ENCODE results near the gene ZNF280A. TPM values are rescaled to one million over a fixed set of nuclear protein-coding genes. Genes with fewer than 3 reads are reported as not detected.
"Not testable (repeated sequence)": the region's sequence is repeated elsewhere in the genome, so short reads cannot be mapped to it uniquely, and the experiment has no call there.

The ZNF280A gene
- total RNA-seq, 1 donor from 2014 or later = under 0.01 TPM

DNA sequence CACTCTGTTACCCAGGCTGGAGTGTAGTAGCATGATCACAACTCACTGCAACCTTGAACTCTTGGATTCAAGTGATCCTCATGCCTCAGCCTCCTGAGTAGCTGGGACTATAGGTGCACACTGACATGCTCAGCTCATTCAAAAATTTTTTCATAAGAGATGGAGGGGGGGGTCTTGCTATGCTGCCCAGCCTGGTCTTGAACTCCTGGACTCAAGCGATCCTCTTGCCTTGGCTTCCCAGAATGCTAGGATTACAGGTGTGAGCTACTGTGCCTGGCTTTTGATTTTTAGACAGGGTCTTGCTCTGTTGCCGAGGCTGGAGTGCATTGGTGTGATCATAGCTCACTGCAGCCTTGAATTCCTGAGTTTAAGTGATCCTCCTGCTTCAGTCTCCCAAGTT lies 25.0 kb upstream of the ZNF280A start:
- DNase-seq (ENCODE audit: low read depth in 2 of 2) = no peak

DNA sequence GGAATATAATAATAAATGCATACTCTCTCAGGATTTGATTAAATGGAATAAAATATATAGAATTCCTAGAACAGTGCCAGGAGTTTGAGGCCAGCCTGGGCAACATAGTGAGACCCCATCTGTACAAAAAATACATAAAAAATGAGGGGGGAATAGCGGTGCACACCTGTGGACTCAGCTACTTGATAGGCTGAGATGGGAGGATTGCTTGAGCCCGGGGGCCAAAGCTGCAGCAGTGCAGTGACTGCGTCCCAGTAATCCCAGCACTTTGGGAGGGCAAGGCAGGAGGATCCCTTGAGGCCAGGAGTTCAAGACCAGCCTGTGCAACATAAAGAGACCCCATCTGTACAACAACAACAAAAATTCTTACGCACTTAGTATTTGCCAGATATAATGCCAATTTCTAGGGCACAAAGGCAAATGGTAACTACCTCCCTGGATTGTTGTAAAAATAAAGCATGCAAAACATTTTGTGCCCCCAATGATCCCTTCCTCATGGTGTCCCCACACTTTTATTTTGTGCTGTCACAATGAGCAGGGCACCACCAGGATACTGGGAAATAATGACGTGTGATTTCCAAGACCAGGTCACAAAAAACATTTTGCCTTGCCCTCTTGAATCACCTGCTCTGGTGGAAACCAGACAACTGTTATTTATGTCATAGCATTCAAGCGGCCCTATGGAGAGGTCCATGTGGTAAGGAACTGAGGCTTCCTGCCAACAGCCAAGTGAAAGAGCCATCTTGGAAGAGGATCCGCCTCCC lies 18.3 kb upstream of the ZNF280A start:
- no peak for DNase-seq (ENCODE audit: low read depth in 2 of 2)

DNA sequence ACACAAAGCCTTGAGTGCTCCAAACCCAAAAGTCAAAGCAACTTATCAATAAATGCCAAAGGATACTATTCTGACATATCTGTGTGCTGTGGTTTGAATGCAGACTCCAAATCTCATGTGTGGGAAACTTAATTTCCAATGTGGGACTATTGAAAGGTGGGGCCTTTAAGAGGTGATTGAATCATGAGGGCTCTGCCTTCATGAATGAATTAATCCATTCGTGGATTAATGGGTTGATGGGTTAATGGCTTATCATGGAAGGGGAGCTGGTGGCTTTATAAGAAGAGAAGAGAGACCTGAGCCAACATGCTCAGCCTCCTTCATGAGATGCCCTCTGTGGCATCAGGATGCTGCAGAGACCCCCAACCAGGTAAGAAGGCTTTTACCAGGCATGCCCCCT lies 16.8 kb upstream of the ZNF280A start:
- no peak for DNase-seq (ENCODE audit: low read depth in 2 of 2)

DNA sequence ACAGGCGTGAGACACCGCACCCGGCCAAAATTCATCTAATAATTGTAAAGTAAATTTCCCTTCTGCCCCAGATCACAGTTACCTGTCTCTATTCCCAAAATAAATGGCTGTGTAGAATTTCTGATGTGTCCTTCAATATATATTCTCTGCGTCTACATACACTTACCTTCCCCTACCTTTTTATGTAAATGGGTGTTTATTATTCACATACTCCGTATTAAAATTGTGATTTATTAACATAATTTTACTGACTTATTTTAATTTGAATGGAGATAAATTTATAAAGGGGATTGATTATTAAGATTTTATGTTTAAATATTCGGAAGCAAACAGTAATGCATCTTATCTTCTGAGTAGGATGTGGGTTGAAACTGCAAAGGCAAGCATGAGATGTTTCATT lies 16.4 kb upstream of the ZNF280A start:
- no peak for DNase-seq (ENCODE audit: low read depth in 2 of 2)

DNA sequence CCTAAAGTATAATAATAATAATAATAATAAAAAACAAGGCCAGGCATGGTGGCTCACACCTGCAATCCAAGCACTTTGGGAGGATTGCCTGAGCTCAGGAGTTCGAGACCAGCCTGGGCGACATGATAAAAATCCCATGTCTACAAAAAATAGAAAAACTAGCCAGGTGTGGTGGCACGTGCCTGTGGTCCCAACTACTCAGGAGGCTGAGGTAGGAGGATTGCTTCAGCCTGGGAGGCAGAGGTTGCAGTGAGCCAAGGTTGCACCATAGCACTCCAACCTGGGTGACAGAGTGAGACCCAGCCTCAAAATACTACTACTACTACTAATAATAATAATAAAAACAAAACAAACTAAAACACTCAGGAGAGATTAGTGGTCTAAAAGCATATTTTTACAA lies 15.6 kb upstream of the ZNF280A start:
- no peak for DNase-seq (ENCODE audit: low read depth in 2 of 2)

DNA sequence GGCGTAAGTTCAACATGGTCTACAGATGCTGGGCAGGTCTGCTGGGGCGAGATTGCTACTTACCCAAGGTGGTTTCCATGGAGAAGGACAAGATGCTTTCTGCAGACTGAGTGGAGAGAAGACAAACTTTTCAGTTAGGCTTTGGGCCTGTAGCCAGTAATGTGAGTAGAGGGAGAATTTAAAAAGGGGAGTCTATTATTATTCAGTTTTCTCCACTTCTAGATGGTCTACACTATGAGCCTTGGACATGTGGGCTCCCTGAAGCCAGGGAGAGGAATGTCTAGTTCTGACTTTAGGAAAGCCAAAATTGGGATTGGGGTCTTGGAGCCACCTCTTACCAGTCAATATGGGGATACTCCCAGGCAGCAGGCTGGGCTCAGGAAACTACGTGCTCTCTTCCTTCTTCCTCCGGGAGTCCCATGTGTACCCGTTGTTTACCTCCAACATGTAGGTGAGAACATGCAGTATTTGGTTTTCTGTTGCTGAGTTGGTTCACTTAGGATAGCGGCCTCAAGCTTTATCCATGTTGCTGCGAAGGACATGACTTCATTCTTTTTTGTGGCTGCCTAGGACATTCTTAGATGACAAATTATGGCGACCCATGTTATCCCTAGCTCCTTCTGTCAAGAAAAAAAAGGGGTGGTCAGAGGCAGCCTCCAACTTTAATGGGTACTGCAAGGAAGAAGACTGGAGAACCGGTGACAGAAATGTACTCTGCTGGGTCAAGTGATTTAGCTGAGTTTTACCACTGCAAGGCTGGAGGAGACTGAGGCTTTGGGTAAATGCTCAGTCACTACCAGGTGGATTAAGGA lies 14.7 kb upstream of the ZNF280A start:
- no peak for DNase-seq (ENCODE audit: low read depth in 2 of 2)

DNA sequence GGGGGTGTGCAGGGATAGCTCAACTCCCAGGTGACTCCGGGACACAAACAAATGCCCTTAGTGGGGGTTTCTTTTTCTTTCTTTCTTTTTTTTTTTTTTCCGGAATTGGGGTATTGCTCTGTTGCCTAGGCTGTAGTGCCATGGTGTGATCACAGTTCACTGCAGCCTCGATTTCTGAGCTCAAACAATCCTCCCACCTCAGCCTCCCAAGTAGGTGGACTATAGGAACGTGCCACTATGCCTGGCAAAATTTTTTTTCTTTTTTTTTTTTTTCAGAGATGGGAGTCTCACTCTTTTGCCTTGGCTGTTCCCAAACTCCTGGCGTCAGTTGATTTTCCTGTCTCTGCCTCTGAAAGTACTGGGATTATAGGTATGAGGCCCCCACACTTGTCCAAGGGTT lies 13.8 kb upstream of the ZNF280A start:
- DNase-seq (ENCODE audit: low read depth in 2 of 2) = no peak

DNA sequence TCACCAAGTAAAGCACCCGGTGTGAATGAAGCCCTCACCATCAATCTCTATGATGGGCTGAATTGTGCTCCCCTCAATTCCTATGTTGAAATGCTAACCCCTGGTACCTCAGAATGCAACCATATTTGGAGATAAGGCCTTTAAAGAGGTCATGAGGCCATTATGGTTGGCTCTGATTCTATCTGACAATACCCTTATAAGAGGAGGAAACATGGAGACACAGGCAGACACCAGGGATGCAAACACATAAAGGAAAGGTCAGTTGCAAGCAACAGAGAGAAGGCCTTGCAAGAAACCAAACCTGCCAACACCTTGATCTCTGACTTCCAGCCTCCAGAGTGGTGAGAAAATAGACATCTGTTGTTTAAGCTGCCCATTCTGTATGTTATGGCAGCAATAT lies 13.3 kb upstream of the ZNF280A start:
- no peak for DNase-seq (ENCODE audit: low read depth in 2 of 2)

DNA sequence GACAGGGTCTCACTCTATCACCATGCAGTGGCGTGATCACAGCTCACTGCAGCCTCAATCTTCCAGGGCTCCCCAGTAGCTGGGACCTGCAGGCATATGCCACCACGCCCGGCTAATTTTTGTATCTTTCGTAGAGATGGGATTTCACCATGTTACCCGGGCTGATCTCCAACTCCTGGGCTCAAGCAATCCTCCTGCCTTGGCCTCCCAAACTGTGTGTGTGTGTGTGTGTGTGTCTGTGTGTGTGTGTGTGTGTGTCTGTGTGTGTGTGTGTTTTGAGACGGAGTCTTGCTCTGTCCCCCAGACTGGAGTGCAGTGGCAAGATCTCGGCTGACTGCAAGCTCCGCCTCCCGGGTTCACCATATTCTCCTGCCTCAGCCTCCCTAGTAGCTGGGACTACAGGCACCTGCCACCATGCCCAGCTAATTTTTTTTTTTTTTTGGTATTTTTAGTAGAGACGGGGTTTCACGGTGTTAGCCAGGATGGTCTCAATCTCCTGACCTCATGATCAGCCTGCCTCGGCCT lies 12.5 kb upstream of the ZNF280A start:
- not testable (repeated sequence) for DNase-seq (ENCODE audit: low read depth in 2 of 2)

DNA sequence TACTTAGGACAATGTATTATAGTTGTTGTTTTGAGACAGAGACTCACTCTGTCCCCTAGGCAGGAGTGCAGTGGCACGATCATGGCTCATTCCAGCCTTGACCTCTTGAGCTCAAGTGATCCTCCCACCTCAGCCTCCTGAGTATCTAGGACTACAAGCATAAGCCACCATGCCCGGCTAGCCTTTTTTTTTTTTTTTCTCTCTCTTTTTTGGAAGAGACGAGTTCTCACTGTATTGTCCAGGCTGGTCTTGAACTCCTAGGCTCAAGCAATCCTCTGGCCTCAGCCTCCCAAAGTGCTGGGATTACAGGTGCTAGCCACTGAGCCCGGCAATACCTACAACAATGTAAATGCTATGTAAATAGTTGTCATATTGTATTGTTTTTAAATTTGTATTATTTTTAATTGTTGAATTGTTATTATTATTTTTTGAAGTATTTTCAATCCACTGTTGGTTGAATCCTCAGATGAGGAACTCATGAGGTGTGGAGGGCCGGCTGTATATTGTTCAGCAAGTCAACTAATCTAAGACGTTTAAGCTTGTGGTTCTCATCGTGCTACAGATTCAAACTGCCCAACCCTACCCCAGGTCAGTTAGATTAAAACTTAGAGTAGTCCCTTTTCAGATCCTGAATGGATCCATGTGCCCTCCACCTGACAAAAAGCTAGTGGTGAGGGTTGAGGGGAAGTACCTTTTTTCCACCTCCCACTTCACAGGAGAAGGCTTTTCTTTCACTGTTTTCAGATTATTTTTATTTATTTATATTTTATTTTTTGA lies 11.9 kb upstream of the ZNF280A start:
- DNase-seq (ENCODE audit: low read depth in 2 of 2) = no peak

DNA sequence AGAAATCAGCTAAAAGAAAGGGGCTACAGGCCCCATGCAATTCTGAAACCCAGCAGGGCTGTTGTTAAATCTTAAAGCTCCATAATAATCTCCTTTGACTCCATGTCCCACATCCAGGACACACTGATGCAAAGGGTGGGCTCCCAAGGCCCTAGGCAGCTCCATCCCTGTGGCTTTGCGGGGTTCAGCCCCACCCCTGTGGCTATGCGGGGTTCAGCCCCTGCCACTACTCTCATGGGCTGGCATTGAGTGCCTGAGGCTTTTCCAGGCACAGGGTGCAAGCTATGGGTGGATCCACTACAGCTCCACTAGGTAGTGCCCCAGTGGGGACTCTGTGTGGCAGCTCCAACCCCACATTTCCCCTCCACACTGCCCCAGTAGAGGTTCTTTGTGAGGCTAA lies 8.7 kb upstream of the ZNF280A start:
- DNase-seq (ENCODE audit: low read depth in 2 of 2) = no peak

DNA sequence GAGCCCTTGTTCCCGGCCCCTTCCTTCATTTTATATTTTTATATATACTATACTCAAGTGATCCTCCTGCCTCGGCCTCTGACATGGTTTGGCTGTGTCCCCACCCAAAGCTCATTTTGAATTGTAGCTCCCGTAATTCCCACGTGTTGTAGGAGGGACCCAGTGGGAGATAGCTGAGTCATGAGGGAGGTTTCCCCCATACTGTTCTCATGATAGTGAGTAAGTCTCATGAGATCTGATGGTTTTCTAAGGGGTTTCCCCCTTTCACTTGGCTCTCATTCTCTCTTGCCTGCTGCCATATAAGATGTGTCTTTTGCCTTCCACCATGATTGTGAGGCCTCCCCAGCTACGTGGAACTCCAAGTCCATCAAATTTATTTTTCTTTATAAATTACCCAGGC lies 7.2 kb upstream of the ZNF280A start:
- DNase-seq (ENCODE audit: low read depth in 2 of 2) = no peak

DNA sequence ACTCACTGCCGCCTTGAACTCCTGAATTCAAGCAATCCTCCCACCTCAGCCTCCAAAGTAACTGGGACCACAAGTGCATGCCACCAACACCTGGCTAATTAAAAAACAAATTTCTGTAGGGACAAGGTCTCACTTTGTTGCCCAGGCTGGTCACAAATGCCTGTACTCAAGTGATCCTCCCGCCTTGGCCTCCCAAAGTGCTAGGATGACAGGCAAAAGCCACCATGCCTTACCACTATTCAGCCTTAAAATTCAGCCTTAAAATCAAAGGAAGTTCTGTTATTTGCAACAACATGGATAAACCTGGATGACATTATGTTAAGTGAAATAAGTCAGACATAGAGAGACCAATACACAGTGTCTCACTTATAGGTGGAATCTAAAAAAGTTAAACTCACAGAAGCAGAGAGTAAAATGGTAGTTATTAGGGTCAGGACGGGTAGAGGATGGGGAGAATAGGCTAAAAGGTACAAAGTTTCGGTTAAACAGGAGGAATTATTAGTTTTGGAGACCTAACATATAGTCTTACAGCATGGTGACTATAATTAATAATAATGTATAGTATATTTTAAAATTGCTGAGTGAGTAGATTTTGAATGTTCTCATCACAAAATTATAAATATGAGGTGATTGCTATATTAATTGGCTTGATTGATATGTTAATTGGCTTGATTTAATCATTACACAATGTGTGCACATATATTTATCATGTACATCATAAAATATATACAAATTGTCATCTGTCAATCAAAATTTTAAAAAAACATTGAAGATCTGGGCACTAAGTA lies 6.2 kb upstream of the ZNF280A start:
- DNase-seq (ENCODE audit: low read depth in 2 of 2) = no peak

DNA sequence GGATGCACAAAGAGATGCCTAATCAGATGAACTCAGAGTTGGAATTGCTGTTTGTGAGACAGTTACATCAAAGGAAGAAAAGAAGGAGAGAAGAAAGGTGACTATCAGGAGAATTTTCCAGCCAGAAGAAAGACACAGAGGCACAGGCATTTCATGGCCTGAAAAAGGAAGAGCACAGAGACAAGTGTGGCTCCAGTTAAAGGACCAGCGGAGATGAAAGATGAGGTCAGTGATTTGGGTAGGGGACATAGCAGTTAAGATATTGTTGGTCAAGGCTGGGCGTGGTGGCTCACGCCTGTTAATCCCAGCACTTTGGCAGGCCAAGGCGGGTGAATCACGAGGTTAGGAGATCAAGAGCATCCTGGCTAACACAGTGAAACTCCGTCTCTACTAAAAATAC lies 3.4 kb upstream of the ZNF280A start:
- DNase-seq (ENCODE audit: low read depth in 2 of 2) = no peak

DNA sequence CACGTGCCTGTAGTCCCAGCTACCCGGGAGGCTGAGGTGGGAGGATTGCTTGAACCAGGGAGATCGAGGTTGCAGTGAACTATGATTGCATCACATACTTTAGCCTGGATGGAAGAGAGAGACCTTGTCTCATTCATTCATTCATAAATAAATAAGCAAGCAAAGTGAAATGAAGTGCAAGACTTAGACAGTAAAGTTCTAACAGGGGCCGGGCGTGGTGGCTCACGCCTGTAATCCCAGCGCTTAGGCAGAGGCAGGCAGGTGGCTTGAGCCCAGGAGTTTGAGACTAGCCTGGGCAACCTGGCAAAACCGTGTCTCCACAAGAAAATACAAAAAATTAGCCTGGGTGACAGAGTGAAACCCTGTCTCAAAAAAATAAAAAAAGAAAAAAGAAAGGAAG lies 1.6 kb upstream of the ZNF280A start:
- DNase-seq (ENCODE audit: low read depth in 2 of 2) = no peak

DNA sequence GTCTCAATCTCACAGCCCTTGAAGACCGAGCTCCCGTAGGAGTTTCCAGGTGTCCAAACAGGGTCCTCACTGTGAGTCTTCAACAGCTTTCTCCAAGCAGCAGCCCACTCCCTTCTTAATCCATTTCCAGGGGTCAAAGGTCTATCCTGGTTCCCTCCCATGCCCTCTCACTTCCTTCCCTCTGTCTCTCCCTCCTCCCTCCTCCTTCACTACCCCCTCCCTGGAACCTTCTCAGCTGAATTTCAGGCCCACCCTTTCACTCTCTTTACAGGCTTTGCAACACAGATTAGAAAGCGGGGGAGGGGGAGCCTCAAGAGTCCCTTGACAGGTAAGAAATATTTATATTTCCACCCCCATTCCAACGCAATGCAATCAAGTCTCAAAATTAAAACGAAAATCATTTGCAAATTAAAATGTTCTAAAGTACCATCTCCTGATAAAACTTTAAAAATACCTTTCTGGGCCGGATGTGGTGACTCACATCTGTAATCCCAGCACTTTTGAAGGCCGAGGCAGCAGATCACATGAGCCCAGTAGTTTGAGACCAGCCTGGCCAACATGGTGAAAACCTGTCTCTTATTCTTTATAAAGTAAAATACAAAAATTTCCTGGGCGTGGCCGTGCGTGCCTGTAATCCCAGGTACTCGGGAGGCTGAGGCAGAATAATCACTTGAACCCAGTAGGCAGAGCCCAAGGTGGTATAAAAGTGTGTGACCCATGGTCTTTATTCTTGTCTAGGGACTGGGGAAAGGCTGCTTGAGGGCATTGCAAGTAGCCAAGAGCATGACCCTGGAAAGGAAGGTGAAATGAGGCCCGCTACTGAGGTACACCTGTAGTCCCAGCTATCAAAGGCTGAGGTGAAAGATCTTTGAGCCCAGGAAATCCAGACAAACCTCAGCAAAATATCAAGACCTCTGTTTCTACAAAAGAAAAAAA lies 865 bp upstream of the ZNF280A start:
- peak in 1 of 2 donors; percentile 12 for DNase-seq (ENCODE audit: low read depth in 2 of 2)

DNA sequence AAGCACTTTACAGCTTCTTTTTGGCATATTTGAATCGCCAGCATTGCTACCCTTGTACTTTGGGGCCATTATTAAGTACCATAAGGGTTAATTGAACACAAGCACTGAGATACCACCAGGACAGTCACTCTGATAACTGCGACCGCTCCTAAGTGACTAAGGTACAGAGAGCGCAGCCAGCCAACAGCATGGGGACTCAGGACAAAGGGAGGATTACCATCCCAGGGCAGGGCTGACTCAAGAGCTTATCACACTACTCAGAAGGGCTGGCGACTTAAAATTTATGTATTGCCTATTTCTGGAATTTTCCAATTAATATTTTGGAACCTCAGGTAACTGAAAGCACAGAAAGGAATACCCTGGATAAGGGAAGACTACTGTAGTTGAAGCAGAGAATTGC lies 479 bp downstream of the ZNF280A start:
- DNase-seq (ENCODE audit: low read depth in 2 of 2) = no peak

DNA sequence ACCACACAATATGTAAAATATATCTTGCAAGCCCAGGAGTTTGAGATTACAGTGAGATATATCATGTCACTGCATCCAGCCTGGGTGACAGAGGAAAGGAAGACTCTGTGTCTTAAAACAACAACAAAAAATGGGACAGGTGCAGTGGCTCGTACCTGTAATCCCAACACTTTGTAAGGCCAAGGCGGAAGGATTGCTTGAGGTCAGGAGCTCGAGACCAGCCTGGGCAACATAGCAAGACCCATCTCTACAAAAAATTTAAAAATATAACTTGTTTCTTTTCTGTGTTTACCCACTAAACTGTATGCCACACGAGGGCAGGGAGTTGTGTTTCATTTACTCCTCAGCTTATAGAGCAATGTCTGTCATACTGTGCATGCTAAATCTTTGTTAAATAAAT lies 3.1 kb downstream of the ZNF280A start:
- DNase-seq (ENCODE audit: low read depth in 2 of 2) = no peak

DNA sequence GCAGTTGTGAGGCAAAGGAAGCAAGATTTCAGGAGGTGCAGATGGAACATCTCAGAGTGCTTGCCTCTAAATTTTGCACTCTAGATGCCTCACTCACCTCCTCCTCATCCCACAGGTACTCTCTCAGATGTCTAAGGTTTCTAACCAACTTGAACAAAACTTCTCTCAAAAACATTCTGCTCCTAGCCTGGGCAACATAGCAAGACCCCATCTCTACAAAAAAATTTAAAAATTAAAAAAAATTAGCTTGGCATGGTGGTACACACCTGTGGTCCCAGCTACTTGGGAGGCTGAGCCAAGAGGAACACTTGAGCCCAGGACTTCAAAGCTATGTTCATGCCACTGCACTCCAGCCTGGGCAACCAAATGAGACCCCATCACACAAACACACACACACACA lies 4.2 kb downstream of the ZNF280A start:
- DNase-seq (ENCODE audit: low read depth in 2 of 2) = no peak

DNA sequence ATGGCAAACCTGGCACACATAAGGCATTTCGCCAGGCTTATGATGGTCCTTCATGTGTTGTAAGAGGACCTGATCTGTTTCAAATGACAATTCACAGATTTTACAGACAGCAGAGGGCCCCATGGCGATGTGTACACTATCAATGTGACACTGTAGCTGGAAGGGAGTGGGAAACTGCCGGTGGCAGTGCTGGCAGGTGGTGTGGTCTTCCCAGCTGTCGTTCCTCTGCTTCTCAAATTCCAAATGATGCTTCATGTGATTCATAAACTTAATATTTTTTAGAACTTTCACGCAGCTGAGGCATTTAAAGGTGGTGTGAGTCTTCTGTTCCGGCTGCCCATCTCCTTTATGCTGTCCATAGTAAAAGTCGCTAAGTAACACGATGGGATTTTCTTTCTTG lies 5.6 kb downstream of the ZNF280A start:
- not testable (repeated sequence) for DNase-seq (ENCODE audit: low read depth in 2 of 2)

Data from dermis microvascular lymphatic vessel endothelial cell (primary cell).